Measurements from ENCODE around the gene FBXW7.

The FBXW7 gene

GRCh38 chr4:152516156-152516555, 19.7 kb downstream of the FBXW7 start:
- Histone ChIP-seq H3K36me3 (ENCODE audit: control insufficient read depth in 2 of 2, insufficient read depth in 1 of 2, low read length in 2 of 2) (no peaks in the 10 kb centered on the region), H3K4me1 (ENCODE audit: control insufficient read depth, insufficient read depth, low read length) (peaks cover 6% of the 10 kb centered on the region; the same call in 1 of the 2 replicates), H3K9me3 (ENCODE audit: control insufficient read depth, insufficient read depth, low read depth, low read length) (no peaks in the 10 kb centered on the region), H3K27ac (ENCODE audit: extremely low read depth, low read depth, low read length) (no peak overlapping the region), H3K4me3 (ENCODE audit: low read depth, low read length) (no peak overlapping the region)
- CTCF ChIA-PET: interaction anchor here (0.6 to 0.7 kb wide), 2 partner anchors 15 to 151 kb away, joined by 3 read pairs; no protein-coding TSS in a partner anchor
- POLR2A ChIA-PET: no interaction called here
- TF ChIP-seq HOXD13 (CRISPR knock-in tag; IDR thresholded peaks at IDR 0.05; ENCODE audit: borderline replicate concordance) (no peak), BCL11B (tag by site-specific recombination; IDR thresholded peaks at IDR 0.05; ENCODE audit: low read depth) (no peak), GLI4 (tag by site-specific recombination; IDR thresholded peaks at IDR 0.05) (no peak), ZNF398 (tag by site-specific recombination; IDR thresholded peaks at IDR 0.05) (no peak), ZNF433 (tag by site-specific recombination; IDR thresholded peaks at IDR 0.05; ENCODE audit: low read depth) (no peak), ZNF549 (tag by site-specific recombination; IDR thresholded peaks at IDR 0.05) (no peak), ZNF169 (tag by site-specific recombination; IDR thresholded peaks at IDR 0.05) (no peak), ZNF112 (tag by site-specific recombination; IDR thresholded peaks at IDR 0.05) (no peak), ZNF600 (tag by site-specific recombination; IDR thresholded peaks at IDR 0.05) (peak; percentile 74), MZF1 (tag by site-specific recombination; IDR thresholded peaks at IDR 0.05; ENCODE audit: borderline replicate concordance) (peak; percentile 69), ZFP69B (tag by site-specific recombination; IDR thresholded peaks at IDR 0.05) (no peak), ZNF132 (tag by site-specific recombination; IDR thresholded peaks at IDR 0.05; ENCODE audit: borderline replicate concordance) (no peak), PATZ1 (tag by site-specific recombination; IDR thresholded peaks at IDR 0.05) (no peak), GLIS1 (tag by site-specific recombination; IDR thresholded peaks at IDR 0.05) (peak; percentile 46; the same call in 1 of the 2 replicates), ZNF24 (tag by site-specific recombination; IDR thresholded peaks at IDR 0.05) (no peak), KLF9 (tag by site-specific recombination; IDR thresholded peaks at IDR 0.05; ENCODE audit: low read depth) (no peak), SP7 (tag by site-specific recombination; IDR thresholded peaks at IDR 0.05) (peak; percentile 43; the same call in 1 of the 2 replicates), ZNF302 (tag by site-specific recombination; IDR thresholded peaks at IDR 0.05; ENCODE audit: low read depth) (no peak), ZNF621 (tag by site-specific recombination; IDR thresholded peaks at IDR 0.05) (no peak), TSHZ1 (tag by site-specific recombination; IDR thresholded peaks at IDR 0.05; ENCODE audit: borderline replicate concordance) (no peak), TRIM28 (IDR thresholded peaks at IDR 0.05; ENCODE audit: borderline replicate concordance, low read length) (0 out of 2 replicates have a peak, but pooled peaks have one; percentile 29), PRDM4 (tag by site-specific recombination; IDR thresholded peaks at IDR 0.05) (no peak), ZNF580 (tag by site-specific recombination; IDR thresholded peaks at IDR 0.05) (no peak), ZNF37A (tag by site-specific recombination; IDR thresholded peaks at IDR 0.05) (no peak), ZNF155 (tag by site-specific recombination; IDR thresholded peaks at IDR 0.05) (no peak), ZNF133 (tag by site-specific recombination; IDR thresholded peaks at IDR 0.05) (no peak), HOXC10 (CRISPR knock-in tag; IDR thresholded peaks at IDR 0.05) (no peak)
- TF ChIP-seq, protein P1, sequence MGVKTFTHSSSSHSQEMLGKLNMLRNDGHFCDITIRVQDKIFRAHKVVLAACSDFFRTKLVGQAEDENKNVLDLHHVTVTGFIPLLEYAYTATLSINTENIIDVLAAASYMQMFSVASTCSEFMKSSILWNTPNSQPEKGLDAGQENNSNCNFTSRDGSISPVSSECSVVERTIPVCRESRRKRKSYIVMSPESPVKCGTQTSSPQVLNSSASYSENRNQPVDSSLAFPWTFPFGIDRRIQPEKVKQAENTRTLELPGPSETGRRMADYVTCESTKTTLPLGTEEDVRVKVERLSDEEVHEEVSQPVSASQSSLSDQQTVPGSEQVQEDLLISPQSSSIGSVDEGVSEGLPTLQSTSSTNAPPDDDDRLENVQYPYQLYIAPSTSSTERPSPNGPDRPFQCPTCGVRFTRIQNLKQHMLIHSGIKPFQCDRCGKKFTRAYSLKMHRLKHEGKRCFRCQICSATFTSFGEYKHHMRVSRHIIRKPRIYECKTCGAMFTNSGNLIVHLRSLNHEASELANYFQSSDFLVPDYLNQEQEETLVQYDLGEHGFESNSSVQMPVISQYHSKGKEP (tag by site-specific recombination; IDR thresholded peaks at IDR 0.05): 0 out of 2 replicates have a peak, but pooled peaks have one; percentile 31
